Measurements from ENCODE around the gene MUC5B. TPM values are rescaled to one million over a fixed set of nuclear protein-coding genes. Genes with fewer than 3 reads are reported as not detected.
A peak's percentile ranks its signal among the peaks of the same experiment; 100 is the strongest.

MUC5B gene
- total and polyA plus RNA-seq, 2 donors from 2014 or later = 0.38 TPM; not detected in 1

- intact Hi-C loops (cut with DNase I) = no loop called here
- Histone ChIP-seq H3K4me3 (ENCODE audit: low read length in 3 of 3) (peak overlapping the region in 2 of 3 donors; percentile 3 to 23), H3K4me1 (ENCODE audit: control insufficient read depth in 2 of 3, insufficient read depth in 2 of 3, low read depth in 1 of 3, low read length in 3 of 3) (peaks cover 0 to 56% (median 30%) of the 10 kb centered on the region in 3 donors)
Measured at GRCh38 chr11:1307163-1307870, 84.5 kb downstream of the MUC5B start.

DNA sequence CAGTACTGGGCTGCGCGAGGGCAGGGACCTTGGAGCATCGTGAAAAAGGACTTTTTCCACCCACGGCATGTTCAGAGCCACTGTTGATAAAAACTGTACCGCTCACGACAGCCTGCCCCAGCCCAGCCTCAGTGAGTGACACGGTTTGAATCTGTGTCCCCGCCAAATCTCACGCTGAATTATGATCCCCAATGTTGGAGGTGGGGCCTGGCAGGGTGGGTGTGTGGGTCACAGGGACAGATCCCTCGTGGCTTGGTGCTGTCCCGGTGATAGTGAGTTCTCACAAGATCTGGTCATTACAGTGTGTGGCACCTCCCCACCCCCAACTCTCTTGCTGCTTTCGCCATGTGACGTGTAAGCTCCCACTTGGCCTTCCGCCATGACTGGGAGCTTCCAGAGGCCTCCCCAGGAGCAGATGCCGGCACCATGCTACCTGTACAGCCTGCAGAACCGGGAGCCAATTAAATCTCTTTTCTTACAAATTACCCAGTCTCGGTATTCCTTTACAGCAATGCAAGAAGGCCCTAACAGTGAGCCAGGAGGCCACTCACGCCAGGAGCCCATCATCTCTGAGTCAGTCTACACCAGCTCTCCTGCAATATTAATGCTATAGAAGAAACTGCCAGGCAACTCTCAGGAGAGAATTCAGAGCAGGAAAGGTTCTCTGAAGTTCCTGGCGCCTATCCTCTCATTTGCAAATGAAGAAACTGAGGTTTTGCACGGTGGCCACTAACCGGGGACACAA lies 85.3 kb downstream of the MUC5B start:
- intact Hi-C loops (cut with DNase I) = no loop called here
- DNase-seq = no peak
- no peak for TF ChIP-seq CTCF (IDR thresholded peaks at IDR 0.05; ENCODE audit: borderline replicate concordance, extremely low read depth, insufficient read depth)
- Histone ChIP-seq H3K9ac (ENCODE audit: low read length in 3 of 3) (peak overlapping the region in 2 of 3 donors; percentile 7 to 73), H3K4me1 (ENCODE audit: control insufficient read depth in 2 of 3, insufficient read depth in 2 of 3, low read depth in 1 of 3, low read length in 3 of 3) (peaks cover 0 to 49% (median 27%) of the 10 kb centered on the region in 3 donors), H3K9me3 (ENCODE audit: control insufficient read depth in 2 of 3, insufficient read depth in 1 of 3, low read length in 3 of 3) (no peaks in the 10 kb centered on the region), H3K36me3 (ENCODE audit: control insufficient read depth in 2 of 3, insufficient read depth in 3 of 3, low read length in 3 of 3) (peaks cover 0 to 3% (median 0%) of the 10 kb centered on the region in 3 donors), H3K4me3 (ENCODE audit: low read length in 3 of 3) (peak overlapping the region in 2 of 3 donors; percentile 59 to 63), H3K27me3 (ENCODE audit: control insufficient read depth, insufficient read depth, low read length) (no peaks in the 10 kb centered on the region), H3K27ac (ENCODE audit: low read depth in 2 of 2, low read length in 2 of 2) (peak overlapping the region; percentile 13 to 93)
- no peak for FAIRE-seq

More at GRCh38 chr11:1307163-1307870, 84.5 kb downstream of the MUC5B start:
- DNase-seq (peak in 1 of 5 donors; percentile 6), FAIRE-seq (no peak)
- H3K36me3 ChIP-seq (ENCODE audit: control insufficient read depth in 2 of 3, insufficient read depth in 3 of 3, low read length in 3 of 3) = peaks cover 0 to 3% (median 0%) of the 10 kb centered on the region in 3 donors
- no peak overlapping the region for H3K9ac ChIP-seq (ENCODE audit: low read length in 3 of 3)
- no peaks in the 10 kb centered on the region for H3K27me3 ChIP-seq (ENCODE audit: control insufficient read depth, insufficient read depth, low read length)
- no peak for TF ChIP-seq CTCF (IDR thresholded peaks at IDR 0.05; ENCODE audit: borderline replicate concordance, extremely low read depth, insufficient read depth)
- no peaks in the 10 kb centered on the region for H3K9me3 ChIP-seq (ENCODE audit: control insufficient read depth in 2 of 3, insufficient read depth in 1 of 3, low read length in 3 of 3)
- peak overlapping the region in 1 of 2 donors; percentile 7 for H3K27ac ChIP-seq (ENCODE audit: low read depth in 2 of 2, low read length in 2 of 2)

DNA sequence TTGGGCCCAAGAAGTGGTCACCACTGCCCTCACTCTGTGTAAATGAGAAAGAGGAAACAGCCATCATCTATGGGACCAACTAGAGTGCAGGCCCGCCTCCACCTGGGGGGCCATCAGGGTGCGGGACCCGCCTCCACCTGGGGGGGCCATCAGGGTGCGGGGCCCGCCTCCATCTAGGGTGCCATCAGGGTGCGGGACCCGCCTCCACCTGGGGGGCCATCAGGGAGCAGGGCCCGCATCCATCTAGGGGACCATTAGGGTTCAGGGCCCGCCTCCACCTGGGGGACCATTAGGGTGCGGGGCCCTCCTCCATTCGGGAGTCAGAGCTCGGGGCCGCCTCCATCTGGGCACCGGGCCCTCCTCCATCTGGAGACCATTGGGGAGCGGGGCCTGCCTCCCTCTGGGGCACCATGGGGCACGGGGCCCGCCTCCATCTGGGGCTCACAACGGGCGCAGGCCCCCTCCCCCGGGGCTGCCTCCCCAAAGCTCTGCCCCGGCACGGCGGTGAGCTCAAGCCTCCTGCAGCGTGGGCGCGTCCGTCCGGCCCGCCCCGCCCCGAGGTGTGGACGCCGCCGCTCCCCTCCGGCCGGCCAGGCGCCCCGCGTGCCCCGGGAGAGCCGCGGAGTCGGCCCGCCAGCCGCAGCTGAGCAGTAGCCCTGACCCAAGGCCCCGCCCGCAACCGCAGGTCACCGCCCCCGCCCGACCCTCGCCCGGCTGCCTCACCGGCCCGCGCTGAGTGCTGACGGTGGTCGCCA lies 86.1 kb downstream of the MUC5B start:
- TF ChIP-seq CTCF (IDR thresholded peaks at IDR 0.05; ENCODE audit: borderline replicate concordance, extremely low read depth, insufficient read depth) = no peak
- Histone ChIP-seq H3K36me3 (ENCODE audit: control insufficient read depth in 2 of 3, insufficient read depth in 3 of 3, low read length in 3 of 3) (peaks cover 0 to 3% (median 0%) of the 10 kb centered on the region in 3 donors), H3K9ac (ENCODE audit: low read length in 3 of 3) (peak overlapping the region in 2 of 3 donors; percentile 7 to 73), H3K27me3 (ENCODE audit: control insufficient read depth, insufficient read depth, low read length) (no peaks in the 10 kb centered on the region), H3K27ac (ENCODE audit: low read depth in 2 of 2, low read length in 2 of 2) (peak overlapping the region; percentile 91 to 93), H3K4me1 (ENCODE audit: control insufficient read depth in 2 of 3, insufficient read depth in 2 of 3, low read depth in 1 of 3, low read length in 3 of 3) (peaks cover 0 to 45% (median 23%) of the 10 kb centered on the region in 3 donors), H3K9me3 (ENCODE audit: control insufficient read depth in 2 of 3, insufficient read depth in 1 of 3, low read length in 3 of 3) (no peaks in the 10 kb centered on the region), H3K4me3 (ENCODE audit: low read length in 3 of 3) (peak overlapping the region in 2 of 3 donors; percentile 59 to 63)
- intact Hi-C loops (cut with DNase I) = no loop called here
- FAIRE-seq (no peak), DNase-seq (peak in 2 of 5 donors; percentile 7 to 83)
